AG10803 (cell line): Measurements from ENCODE around the gene HMGN3.

Source experiments
- DNase-seq: peaks from one replicate; pipeline ENCODE4 v3.0.0; 2010; ENCODE audit warnings: low read depth
- H3K4me3 ChIP-seq: 2 replicates; pipeline ENCODE4 v1.5.1; 2011; ENCODE audit warnings: mild to moderate bottlenecking, low read length, control low read depth
- TF ChIP-seq, protein P1 (sequence below): conservative IDR thresholded peaks from 2 replicates; pipeline ENCODE4 v1.5.1; 2011; ENCODE audit warnings: mild to moderate bottlenecking, low read length, control low read depth, inconsistent platforms

The HMGN3 gene

GRCh38 chr6:79232696-79233462 is 1.6 kb downstream of the HMGN3 start:
- peak overlapping the region; percentile 69 for H3K4me3 ChIP-seq
- no peak for DNase-seq
- TF ChIP-seq, protein P1, sequence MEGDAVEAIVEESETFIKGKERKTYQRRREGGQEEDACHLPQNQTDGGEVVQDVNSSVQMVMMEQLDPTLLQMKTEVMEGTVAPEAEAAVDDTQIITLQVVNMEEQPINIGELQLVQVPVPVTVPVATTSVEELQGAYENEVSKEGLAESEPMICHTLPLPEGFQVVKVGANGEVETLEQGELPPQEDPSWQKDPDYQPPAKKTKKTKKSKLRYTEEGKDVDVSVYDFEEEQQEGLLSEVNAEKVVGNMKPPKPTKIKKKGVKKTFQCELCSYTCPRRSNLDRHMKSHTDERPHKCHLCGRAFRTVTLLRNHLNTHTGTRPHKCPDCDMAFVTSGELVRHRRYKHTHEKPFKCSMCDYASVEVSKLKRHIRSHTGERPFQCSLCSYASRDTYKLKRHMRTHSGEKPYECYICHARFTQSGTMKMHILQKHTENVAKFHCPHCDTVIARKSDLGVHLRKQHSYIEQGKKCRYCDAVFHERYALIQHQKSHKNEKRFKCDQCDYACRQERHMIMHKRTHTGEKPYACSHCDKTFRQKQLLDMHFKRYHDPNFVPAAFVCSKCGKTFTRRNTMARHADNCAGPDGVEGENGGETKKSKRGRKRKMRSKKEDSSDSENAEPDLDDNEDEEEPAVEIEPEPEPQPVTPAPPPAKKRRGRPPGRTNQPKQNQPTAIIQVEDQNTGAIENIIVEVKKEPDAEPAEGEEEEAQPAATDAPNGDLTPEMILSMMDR: no peak

GRCh38 chr6:79231666-79232065 is 2.8 kb downstream of the HMGN3 start:
- no peak overlapping the region for H3K4me3 ChIP-seq
- TF ChIP-seq, protein P1: no peak
- no peak for DNase-seq

GRCh38 chr6:79231101-79231500 is 3.4 kb downstream of the HMGN3 start:
- no peak overlapping the region for H3K4me3 ChIP-seq
- TF ChIP-seq, protein P1: no peak
- no peak for DNase-seq

GRCh38 chr6:79230149-79230548 is 4.3 kb downstream of the HMGN3 start:
- H3K4me3 ChIP-seq: no peak overlapping the region
- DNase-seq: no peak
- TF ChIP-seq, protein P1: no peak

- TF ChIP-seq, protein P1: no peak
- DNase-seq: no peak
- no peak overlapping the region for H3K4me3 ChIP-seq
These were observed 7.0 kb downstream of the HMGN3 start for GRCh38 chr6:79227445-79227844.

DNA sequence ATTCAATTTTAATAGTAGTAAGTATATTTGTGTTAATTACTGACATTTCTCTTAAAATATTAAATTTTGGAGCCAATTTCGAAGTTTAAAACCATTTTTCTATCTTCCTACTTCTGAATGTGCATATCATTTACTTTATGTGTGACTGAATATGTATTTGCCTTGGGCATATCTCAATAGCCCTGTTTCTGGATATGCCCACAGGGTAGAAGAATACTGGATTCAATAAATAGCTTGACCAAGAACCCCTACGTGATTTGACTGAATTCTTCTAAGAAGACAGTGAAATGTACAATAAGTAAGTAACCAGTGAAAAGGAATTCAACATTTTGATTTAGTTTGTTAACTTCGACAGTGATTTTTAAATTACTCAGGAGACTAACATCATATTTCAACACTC is 7.8 kb downstream of the HMGN3 start:
- TF ChIP-seq, protein P1: no peak
- DNase-seq: no peak
- H3K4me3 ChIP-seq: no peak overlapping the region
